Measurements from ENCODE around the gene TREM2.
"Not testable (repeated sequence)": the region's sequence is repeated elsewhere in the genome, so short reads cannot be mapped to it uniquely, and the experiment has no call there.

TREM2 gene

GRCh38 chr6:41191569-41191968, 28.7 kb upstream of the TREM2 start:
- peak; percentile 66 for DNase-seq (ENCODE audit: low spot score)
- peak; percentile 40 for TF ChIP-seq CTCF (IDR thresholded peaks at IDR 0.05; ENCODE audit: borderline replicate concordance, control extremely low read depth, extremely low read depth, insufficient read depth, missing control alignments)
- in situ Hi-C loops (cut with MboI; ENCODE audit: low sequenced_read_pairs, unreplicated experiment): no loop called here

- no peak for DNase-seq (ENCODE audit: low spot score)
- in situ Hi-C loops (cut with MboI; ENCODE audit: low sequenced_read_pairs, unreplicated experiment): no loop called here
- TF ChIP-seq CTCF (IDR thresholded peaks at IDR 0.05; ENCODE audit: borderline replicate concordance, control extremely low read depth, extremely low read depth, insufficient read depth, missing control alignments): no peak
These were observed 27.9 kb upstream of the TREM2 start for GRCh38 chr6:41190791-41191190.

GRCh38 chr6:41189967-41190366, 27.1 kb upstream of the TREM2 start:
- no peak for DNase-seq (ENCODE audit: low spot score)
- in situ Hi-C loops (cut with MboI; ENCODE audit: low sequenced_read_pairs, unreplicated experiment): no loop called here
- TF ChIP-seq CTCF (IDR thresholded peaks at IDR 0.05; ENCODE audit: borderline replicate concordance, control extremely low read depth, extremely low read depth, insufficient read depth, missing control alignments): no peak

- DNase-seq (ENCODE audit: low spot score); in situ Hi-C loops (cut with MboI; ENCODE audit: low sequenced_read_pairs, unreplicated experiment): not testable (repeated sequence)
These were observed 26.1 kb upstream of the TREM2 start for GRCh38 chr6:41189046-41189445.

- TF ChIP-seq CTCF (IDR thresholded peaks at IDR 0.05; ENCODE audit: borderline replicate concordance, control extremely low read depth, extremely low read depth, insufficient read depth, missing control alignments): no peak
- DNase-seq (ENCODE audit: low spot score): no peak
- in situ Hi-C loops (cut with MboI; ENCODE audit: low sequenced_read_pairs, unreplicated experiment): no loop called here
These were observed 25.3 kb upstream of the TREM2 start for GRCh38 chr6:41187924-41188886.

- no peak for TF ChIP-seq CTCF (IDR thresholded peaks at IDR 0.05; ENCODE audit: borderline replicate concordance, control extremely low read depth, extremely low read depth, insufficient read depth, missing control alignments)
- in situ Hi-C loops (cut with MboI; ENCODE audit: low sequenced_read_pairs, unreplicated experiment): no loop called here
- DNase-seq (ENCODE audit: low spot score): no peak
These were observed 23.2 kb upstream of the TREM2 start for GRCh38 chr6:41186031-41186562.

GRCh38 chr6:41184761-41185160, 21.8 kb upstream of the TREM2 start:
- TF ChIP-seq CTCF (IDR thresholded peaks at IDR 0.05; ENCODE audit: borderline replicate concordance, control extremely low read depth, extremely low read depth, insufficient read depth, missing control alignments): no peak
- no peak for DNase-seq (ENCODE audit: low spot score)
- in situ Hi-C loops (cut with MboI; ENCODE audit: low sequenced_read_pairs, unreplicated experiment): no loop called here

Measured in GM13976 (cell line).